ENCODE results near the gene TYK2.

The TYK2 gene

DNA sequence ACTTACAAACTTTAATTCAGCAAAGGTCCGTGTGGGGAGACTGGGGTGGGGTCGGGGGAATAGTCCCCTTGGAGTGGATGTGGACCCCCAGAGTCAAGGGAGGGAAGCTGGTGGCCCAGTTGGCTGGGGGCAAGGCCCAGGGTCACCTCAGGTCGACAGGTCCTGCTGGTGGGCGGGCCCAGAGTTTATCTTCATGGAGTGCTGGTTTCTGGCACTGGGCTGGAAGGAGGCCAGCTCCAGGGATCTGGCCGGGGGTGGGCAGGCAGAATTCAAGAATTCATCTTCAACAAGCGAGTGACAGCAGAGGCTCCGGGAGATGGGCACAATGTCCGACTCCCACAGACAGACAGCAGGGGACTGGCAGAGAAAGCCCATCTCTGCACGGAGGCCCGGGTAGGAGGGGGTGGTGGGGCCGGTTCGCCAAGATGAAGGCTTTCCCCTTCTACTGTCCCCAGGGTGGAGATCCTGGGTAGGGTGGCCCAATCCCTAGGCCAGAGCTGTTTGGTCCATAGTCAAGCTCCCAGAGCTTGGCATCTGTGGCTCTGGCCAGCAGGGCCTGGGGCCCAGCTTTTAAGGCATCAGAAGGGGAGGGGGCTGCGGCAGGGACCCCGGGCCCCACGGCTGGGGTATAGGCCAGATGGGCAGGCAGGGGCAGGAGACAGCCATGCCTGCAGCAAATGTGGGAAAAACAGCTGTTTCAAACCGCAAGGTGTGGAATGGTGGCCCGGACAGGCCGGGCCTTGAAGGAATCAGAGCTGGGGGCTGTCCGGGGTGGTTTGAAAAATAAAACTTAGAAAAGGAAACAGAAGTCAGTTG is 63.9 kb downstream of the TYK2 start:
- Histone ChIP-seq H2AFZ (ENCODE audit: low read depth, low read length) (no peak overlapping the region), H2BK12ac (ENCODE audit: low read length in 2 of 2) (no peak overlapping the region), H2AK5ac (ENCODE audit: low read length, severe bottlenecking) (no peak overlapping the region), H4K8ac (ENCODE audit: low read length) (peak overlapping the region; percentile 61), H3K18ac (ENCODE audit: low read depth in 1 of 2, low read length in 2 of 2) (no peak overlapping the region), H3K79me1 (replicated peaks; ENCODE audit: low read length, poor library complexity, severe bottlenecking) (peaks cover 33% of the 10 kb centered on the region), H3K4me2 (ENCODE audit: low read length, poor library complexity, severe bottlenecking) (peak overlapping the region; percentile 21), H3K4me1 (ENCODE audit: control insufficient read depth, insufficient read depth, low read depth, low read length) (peaks cover 12% of the 10 kb centered on the region), H3K9ac (ENCODE audit: low read length) (peak overlapping the region; percentile 91), H2BK15ac (ENCODE audit: low read depth, poor library complexity, severe bottlenecking) (no peak overlapping the region), H3K4ac (ENCODE audit: low read depth in 1 of 2, low read length in 2 of 2) (no peak overlapping the region), H3K23ac (ENCODE audit: low read length in 2 of 2) (no peak overlapping the region), H3K27ac (ENCODE audit: low read length, poor library complexity, severe bottlenecking) (no peak overlapping the region), H2BK120ac (ENCODE audit: low read depth, low read length) (no peak overlapping the region), H2BK5ac (ENCODE audit: low read depth, low read length, poor library complexity, severe bottlenecking) (no peak overlapping the region), H3K36me3 (ENCODE audit: control insufficient read depth in 1 of 2, insufficient read depth in 2 of 2, low read depth in 1 of 2, low read length in 2 of 2) (peaks cover 41 to 54% of the 10 kb centered on the region in 2 experiments), H3K9me3 (ENCODE audit: control insufficient read depth, low read length) (no peaks in the 10 kb centered on the region), H4K91ac (ENCODE audit: low read length) (no peak overlapping the region), H3K14ac (ENCODE audit: low read length in 2 of 2) (no peak overlapping the region), H3K4me3 (ENCODE audit: insufficient read depth in 1 of 2, low read depth in 1 of 2, low read length in 2 of 2) (peak overlapping the region in 1 of 2 experiments; percentile 89), H3K27me3 (ENCODE audit: control insufficient read depth in 1 of 2, insufficient read depth in 1 of 2, low read length in 2 of 2) (no peaks in the 10 kb centered on the region)
- WGBS, result 82% methylated on average over 19 of the region's 19 CpGs
- DNase-seq, result no peak

DNA sequence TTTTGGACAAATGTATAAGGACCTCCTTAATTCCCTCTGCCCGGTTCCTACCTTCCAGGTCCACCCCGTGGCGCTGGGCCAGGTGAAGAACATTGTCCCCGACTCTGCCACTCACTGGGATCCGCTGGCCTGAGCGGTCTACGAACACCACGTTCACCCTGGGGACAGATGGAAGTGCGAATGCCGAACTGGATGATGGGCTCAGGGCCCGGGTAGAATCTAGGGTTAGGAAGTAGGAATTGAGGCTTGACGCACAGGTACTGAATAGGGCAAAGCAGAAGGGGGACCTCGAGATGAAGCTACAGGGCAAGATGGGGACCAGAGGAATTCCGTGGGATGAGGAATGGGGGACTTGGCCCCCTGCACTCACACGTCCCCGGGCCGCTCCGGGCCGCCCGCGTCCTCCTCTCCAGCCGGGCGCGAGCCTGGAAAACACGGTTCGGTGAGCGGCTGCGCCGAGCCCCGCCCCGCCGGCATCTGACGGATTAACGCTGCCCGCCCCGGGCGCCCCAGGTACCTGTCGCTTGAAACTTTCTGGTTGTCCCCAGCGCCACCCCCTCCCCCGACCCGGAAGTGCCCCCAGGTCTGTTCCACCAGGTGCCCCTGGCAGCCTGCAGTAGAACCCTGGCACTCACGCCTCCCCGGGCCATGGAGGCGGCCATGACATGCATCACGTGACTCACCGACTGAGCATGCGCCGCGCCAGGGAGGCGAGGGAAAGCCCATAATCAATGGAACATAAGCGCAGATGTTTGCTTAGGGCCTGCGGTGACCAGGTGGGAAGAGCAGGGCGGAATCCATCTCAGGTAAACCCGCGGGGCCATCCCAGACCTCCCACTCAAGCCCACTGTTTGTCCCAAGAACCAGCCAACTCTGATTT is 64.8 kb downstream of the TYK2 start, which contains the start of gene FDX2:
Gene FDX2, minus strand, starts transcription at position 681 of the 880 bp plus-strand sequence. Its CDS starts 19 bp downstream, at position 662.
- 1% methylated on average over 55 of the region's 55 CpGs for WGBS
- Histone ChIP-seq H2AK5ac (ENCODE audit: low read length, severe bottlenecking) (no peak within 1 kb of the TSS), H4K8ac (ENCODE audit: low read length) (peak within 1 kb of the TSS; percentile 61), H3K9me3 (ENCODE audit: control insufficient read depth, low read length) (no peaks in the 10 kb centered on the region), H4K91ac (ENCODE audit: low read length) (no peak within 1 kb of the TSS), H3K9ac (ENCODE audit: low read length) (peak within 1 kb of the TSS; percentile 91), H2BK5ac (ENCODE audit: low read depth, low read length, poor library complexity, severe bottlenecking) (no peak within 1 kb of the TSS), H3K14ac (ENCODE audit: low read length in 2 of 2) (peak within 1 kb of the TSS in 1 of 2 experiments; percentile 80), H2AFZ (ENCODE audit: low read depth, low read length) (peak within 1 kb of the TSS; percentile 66), H3K4me2 (ENCODE audit: low read length, poor library complexity, severe bottlenecking) (peak within 1 kb of the TSS; percentile 85), H3K18ac (ENCODE audit: low read depth in 1 of 2, low read length in 2 of 2) (peak within 1 kb of the TSS in 1 of 2 experiments; percentile 75), H3K79me1 (replicated peaks; ENCODE audit: low read length, poor library complexity, severe bottlenecking) (peaks cover 28% of the 10 kb centered on the region), H2BK12ac (ENCODE audit: low read length in 2 of 2) (no peak within 1 kb of the TSS), H3K27ac (ENCODE audit: low read length, poor library complexity, severe bottlenecking) (peak within 1 kb of the TSS; percentile 17), H3K23ac (ENCODE audit: low read length in 2 of 2) (no peak within 1 kb of the TSS), H2BK15ac (ENCODE audit: low read depth, poor library complexity, severe bottlenecking) (peak within 1 kb of the TSS; percentile 92), H2BK120ac (ENCODE audit: low read depth, low read length) (no peak within 1 kb of the TSS), H3K4me3 (ENCODE audit: insufficient read depth in 1 of 2, low read depth in 1 of 2, low read length in 2 of 2) (peak within 1 kb of the TSS; percentile 54 to 89), H3K4me1 (ENCODE audit: control insufficient read depth, insufficient read depth, low read depth, low read length) (peaks cover 14% of the 10 kb centered on the region), H3K36me3 (ENCODE audit: control insufficient read depth in 1 of 2, insufficient read depth in 2 of 2, low read depth in 1 of 2, low read length in 2 of 2) (peaks cover 39 to 51% of the 10 kb centered on the region in 2 experiments), H3K27me3 (ENCODE audit: control insufficient read depth in 1 of 2, insufficient read depth in 1 of 2, low read length in 2 of 2) (no peaks in the 10 kb centered on the region), H3K4ac (ENCODE audit: low read depth in 1 of 2, low read length in 2 of 2) (peak within 1 kb of the TSS in 1 of 2 experiments; percentile 91)
- DNase-seq, result peak; percentile 86

DNA sequence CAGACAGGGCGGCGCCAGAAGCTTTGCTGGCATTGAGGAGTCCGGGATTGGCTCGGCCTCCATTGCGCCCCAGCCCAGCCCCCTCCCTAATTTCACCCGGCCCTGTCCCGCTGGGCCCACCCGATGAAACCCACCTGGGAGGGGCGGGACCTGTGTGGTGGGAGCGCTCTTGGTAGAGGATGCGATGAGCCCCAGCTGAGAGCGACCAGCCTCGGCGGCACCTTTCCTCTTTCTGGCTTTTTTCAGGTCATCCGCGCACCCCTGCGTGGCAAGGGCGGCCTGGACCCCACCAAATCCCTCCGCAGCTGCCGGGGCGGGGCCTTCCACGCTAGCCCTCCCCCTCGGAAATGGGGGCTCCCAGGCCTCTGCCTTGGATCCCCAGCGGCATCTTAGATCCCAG is 70.9 kb downstream of the TYK2 start, which contains the start of gene ZGLP1:
Gene ZGLP1, minus strand, starts transcription at position 393 of the 400 bp plus-strand sequence.
- no peak within 1 kb of the TSS for H2BK15ac ChIP-seq (ENCODE audit: low read depth, poor library complexity, severe bottlenecking)
- no peak within 1 kb of the TSS for H3K9ac ChIP-seq (ENCODE audit: low read length)
- H3K4ac ChIP-seq (ENCODE audit: low read depth in 1 of 2, low read length in 2 of 2), result no peak within 1 kb of the TSS
- no peak within 1 kb of the TSS for H4K91ac ChIP-seq (ENCODE audit: low read length)
- H3K9me3 ChIP-seq (ENCODE audit: control insufficient read depth, low read length), result no peaks in the 10 kb centered on the region
- H3K4me2 ChIP-seq (ENCODE audit: low read length, poor library complexity, severe bottlenecking), result no peak within 1 kb of the TSS
- no peak within 1 kb of the TSS for H3K18ac ChIP-seq (ENCODE audit: low read depth in 1 of 2, low read length in 2 of 2)
- no peaks in the 10 kb centered on the region for H3K27me3 ChIP-seq (ENCODE audit: control insufficient read depth in 1 of 2, insufficient read depth in 1 of 2, low read length in 2 of 2)
- no peak within 1 kb of the TSS for H3K4me3 ChIP-seq (ENCODE audit: insufficient read depth in 1 of 2, low read depth in 1 of 2, low read length in 2 of 2)
- no peak for DNase-seq
- peaks cover 9% of the 10 kb centered on the region for H3K79me1 ChIP-seq (replicated peaks; ENCODE audit: low read length, poor library complexity, severe bottlenecking)
- no peak within 1 kb of the TSS for H4K8ac ChIP-seq (ENCODE audit: low read length)
- H2AK5ac ChIP-seq (ENCODE audit: low read length, severe bottlenecking), result no peak within 1 kb of the TSS
- no peak within 1 kb of the TSS for H2BK12ac ChIP-seq (ENCODE audit: low read length in 2 of 2)
- H2AFZ ChIP-seq (ENCODE audit: low read depth, low read length), result no peak within 1 kb of the TSS
- peaks cover 16 to 38% of the 10 kb centered on the region in 2 experiments for H3K36me3 ChIP-seq (ENCODE audit: control insufficient read depth in 1 of 2, insufficient read depth in 2 of 2, low read depth in 1 of 2, low read length in 2 of 2)
- no peak within 1 kb of the TSS for H2BK120ac ChIP-seq (ENCODE audit: low read depth, low read length)
- H3K14ac ChIP-seq (ENCODE audit: low read length in 2 of 2), result no peak within 1 kb of the TSS
- H3K27ac ChIP-seq (ENCODE audit: low read length, poor library complexity, severe bottlenecking), result no peak within 1 kb of the TSS
- H3K23ac ChIP-seq (ENCODE audit: low read length in 2 of 2), result no peak within 1 kb of the TSS
- 96% methylated on average over 23 of the region's 24 CpGs for WGBS
- H3K4me1 ChIP-seq (ENCODE audit: control insufficient read depth, insufficient read depth, low read depth, low read length), result peaks cover 4% of the 10 kb centered on the region
- H2BK5ac ChIP-seq (ENCODE audit: low read depth, low read length, poor library complexity, severe bottlenecking), result no peak within 1 kb of the TSS

DNA sequence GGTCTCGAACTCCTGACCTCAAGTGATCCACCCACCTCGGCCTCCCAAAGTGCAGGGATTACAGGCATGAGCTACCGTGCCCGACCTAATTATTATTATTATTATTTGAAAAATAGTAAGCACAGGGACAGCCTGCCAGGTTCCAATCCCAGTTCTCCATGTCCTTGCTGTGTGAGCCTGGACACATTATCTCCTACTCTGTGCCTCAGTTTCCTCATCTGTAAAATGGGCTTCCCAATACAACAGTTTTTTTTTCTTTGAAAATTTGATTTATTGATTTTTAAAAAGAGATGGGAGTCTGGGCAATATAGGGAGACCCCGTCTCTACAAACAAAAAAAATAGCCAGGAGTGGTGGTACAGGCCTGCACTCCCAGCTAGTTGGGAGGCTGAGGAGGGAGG is 74.0 kb downstream of the TYK2 start:
- H3K27ac ChIP-seq (ENCODE audit: low read length, poor library complexity, severe bottlenecking), result no peak overlapping the region
- 94% methylated on average over 1 of the region's 5 CpGs for WGBS

More for the DNA sequence above, 74.0 kb downstream of the TYK2 start:
- H3K4ac ChIP-seq (ENCODE audit: low read depth in 1 of 2, low read length in 2 of 2), result no peak overlapping the region
- no peak overlapping the region for H3K23ac ChIP-seq (ENCODE audit: low read length in 2 of 2)
- no peak overlapping the region for H2AK5ac ChIP-seq (ENCODE audit: low read length, severe bottlenecking)
- no peak overlapping the region for H2BK15ac ChIP-seq (ENCODE audit: low read depth, poor library complexity, severe bottlenecking)
- no peak overlapping the region for H3K14ac ChIP-seq (ENCODE audit: low read length in 2 of 2)
- no peaks in the 10 kb centered on the region for H3K79me1 ChIP-seq (replicated peaks; ENCODE audit: low read length, poor library complexity, severe bottlenecking)
- H3K9ac ChIP-seq (ENCODE audit: low read length), result no peak overlapping the region
- no peak overlapping the region for H4K91ac ChIP-seq (ENCODE audit: low read length)
- H2BK120ac ChIP-seq (ENCODE audit: low read depth, low read length), result no peak overlapping the region
- H2BK12ac ChIP-seq (ENCODE audit: low read length in 2 of 2), result no peak overlapping the region
- H2BK5ac ChIP-seq (ENCODE audit: low read depth, low read length, poor library complexity, severe bottlenecking), result no peak overlapping the region
- H3K18ac ChIP-seq (ENCODE audit: low read depth in 1 of 2, low read length in 2 of 2), result no peak overlapping the region
- peaks cover 2% of the 10 kb centered on the region for H3K4me1 ChIP-seq (ENCODE audit: control insufficient read depth, insufficient read depth, low read depth, low read length)
- DNase-seq, result no peak
- peaks cover 12 to 44% of the 10 kb centered on the region in 2 experiments for H3K36me3 ChIP-seq (ENCODE audit: control insufficient read depth in 1 of 2, insufficient read depth in 2 of 2, low read depth in 1 of 2, low read length in 2 of 2)
- H2AFZ ChIP-seq (ENCODE audit: low read depth, low read length), result no peak overlapping the region
- H3K4me2 ChIP-seq (ENCODE audit: low read length, poor library complexity, severe bottlenecking), result no peak overlapping the region
- H3K27me3 ChIP-seq (ENCODE audit: control insufficient read depth in 1 of 2, insufficient read depth in 1 of 2, low read length in 2 of 2), result no peaks in the 10 kb centered on the region
- H3K4me3 ChIP-seq (ENCODE audit: insufficient read depth in 1 of 2, low read depth in 1 of 2, low read length in 2 of 2), result no peak overlapping the region
- no peak overlapping the region for H4K8ac ChIP-seq (ENCODE audit: low read length)
- no peaks in the 10 kb centered on the region for H3K9me3 ChIP-seq (ENCODE audit: control insufficient read depth, low read length)
